Measurements from ENCODE around the gene OSBPL10. TPM values are rescaled to one million over a fixed set of nuclear protein-coding genes. Genes with fewer than 3 reads are reported as not detected.

The OSBPL10 gene
- total RNA-seq, 1 donor: 7.6 TPM

- H3K9me3 ChIP-seq (ENCODE audit: low read depth, low read length): no peaks in the 10 kb centered on the region
- H3K4me1 ChIP-seq (ENCODE audit: insufficient read depth, low read length): no peaks in the 10 kb centered on the region
- H3K4me3 ChIP-seq (ENCODE audit: low read length): no peak overlapping the region
- no peaks in the 10 kb centered on the region for H3K27me3 ChIP-seq (ENCODE audit: insufficient read depth, low read length)
Measured at GRCh38 chr3:31829826-31830426, 151.1 kb downstream of the OSBPL10 start.

DNA sequence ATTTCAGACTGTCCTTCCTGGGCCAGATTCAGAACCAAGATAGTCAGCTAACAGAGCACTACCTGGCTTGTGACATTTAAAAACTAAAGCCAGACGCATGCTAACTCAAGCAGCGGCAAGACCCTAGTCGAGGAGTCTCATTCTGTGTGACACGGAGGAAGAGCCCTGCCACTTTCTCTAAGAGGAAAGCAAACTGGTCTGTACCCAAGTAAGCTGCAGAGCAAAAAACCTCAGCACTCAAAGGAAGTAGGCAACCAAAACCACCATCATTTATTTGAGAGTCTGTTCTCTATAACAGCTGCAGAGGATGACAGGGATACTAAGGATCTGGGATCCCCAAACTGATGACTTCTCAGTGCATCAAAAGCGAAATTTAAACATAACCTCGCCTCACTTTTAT lies 152.1 kb downstream of the OSBPL10 start:
- no peak overlapping the region for H3K4me3 ChIP-seq (ENCODE audit: low read length)
- no peaks in the 10 kb centered on the region for H3K9me3 ChIP-seq (ENCODE audit: low read depth, low read length)
- no peaks in the 10 kb centered on the region for H3K27me3 ChIP-seq (ENCODE audit: insufficient read depth, low read length)
- H3K4me1 ChIP-seq (ENCODE audit: insufficient read depth, low read length): no peaks in the 10 kb centered on the region

DNA sequence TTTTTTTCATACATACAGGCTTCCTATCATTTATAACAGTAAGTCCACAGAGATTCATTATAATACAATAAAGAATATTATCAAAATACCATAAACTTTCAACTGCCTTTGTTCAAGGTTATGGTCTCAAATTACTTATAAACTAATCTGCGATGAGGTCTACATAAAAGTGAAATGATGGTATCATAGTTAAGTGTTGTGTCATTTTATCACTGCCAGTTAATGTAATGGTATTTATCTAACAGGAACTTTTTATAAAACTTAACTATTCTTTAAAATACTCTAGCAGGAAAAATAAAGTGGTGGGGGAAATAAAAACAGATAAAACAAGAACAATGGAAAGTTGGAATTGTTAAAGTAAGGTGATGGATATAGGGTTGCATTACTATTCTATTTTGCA lies 153.1 kb downstream of the OSBPL10 start:
- Histone ChIP-seq H3K4me1 (ENCODE audit: insufficient read depth, low read length) (no peaks in the 10 kb centered on the region), H3K27me3 (ENCODE audit: insufficient read depth, low read length) (no peaks in the 10 kb centered on the region)

GRCh38 chr3:31823184-31823583 lies 157.9 kb downstream of the OSBPL10 start:
- H3K4me3 ChIP-seq (ENCODE audit: low read length): no peak overlapping the region
- no peaks in the 10 kb centered on the region for H3K27me3 ChIP-seq (ENCODE audit: insufficient read depth, low read length)
- H3K9me3 ChIP-seq (ENCODE audit: low read depth, low read length): no peaks in the 10 kb centered on the region
- no peaks in the 10 kb centered on the region for H3K4me1 ChIP-seq (ENCODE audit: insufficient read depth, low read length)

More for the DNA sequence above, 153.1 kb downstream of the OSBPL10 start:
- Histone ChIP-seq H3K4me3 (ENCODE audit: low read length) (no peak overlapping the region), H3K9me3 (ENCODE audit: low read depth, low read length) (no peaks in the 10 kb centered on the region)

DNA sequence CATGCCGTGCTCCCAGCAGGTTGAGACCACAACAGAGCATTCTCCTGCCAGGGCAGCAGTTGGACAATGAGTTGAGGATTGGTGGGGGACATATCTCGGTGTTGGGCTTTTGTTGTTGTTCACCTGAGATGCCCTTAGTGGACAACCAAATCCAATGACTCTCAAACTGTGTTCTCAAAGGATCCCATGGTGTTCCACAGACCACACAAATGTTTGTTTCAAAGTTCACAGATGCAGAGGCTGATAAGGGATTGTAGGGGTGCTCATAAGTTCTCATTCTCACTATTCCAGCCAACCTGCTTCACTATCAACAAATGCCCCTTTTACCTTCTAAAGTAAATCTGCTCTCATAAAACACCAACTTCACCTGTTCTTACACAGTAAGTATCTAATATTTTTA lies 159.9 kb downstream of the OSBPL10 start:
- Histone ChIP-seq H3K27me3 (ENCODE audit: insufficient read depth, low read length) (no peaks in the 10 kb centered on the region), H3K9me3 (ENCODE audit: low read depth, low read length) (no peaks in the 10 kb centered on the region), H3K4me1 (ENCODE audit: insufficient read depth, low read length) (no peaks in the 10 kb centered on the region), H3K4me3 (ENCODE audit: low read length) (no peak overlapping the region)

- Histone ChIP-seq H3K9me3 (ENCODE audit: low read depth, low read length) (no peaks in the 10 kb centered on the region), H3K27me3 (ENCODE audit: insufficient read depth, low read length) (no peaks in the 10 kb centered on the region), H3K4me3 (ENCODE audit: low read length) (no peak overlapping the region), H3K4me1 (ENCODE audit: insufficient read depth, low read length) (no peaks in the 10 kb centered on the region)
Measured at GRCh38 chr3:31819441-31819840, 161.6 kb downstream of the OSBPL10 start.

- no peak overlapping the region for H3K4me3 ChIP-seq (ENCODE audit: low read length)
- no peaks in the 10 kb centered on the region for H3K4me1 ChIP-seq (ENCODE audit: insufficient read depth, low read length)
- no peaks in the 10 kb centered on the region for H3K9me3 ChIP-seq (ENCODE audit: low read depth, low read length)
- H3K27me3 ChIP-seq (ENCODE audit: insufficient read depth, low read length): no peaks in the 10 kb centered on the region
Measured at GRCh38 chr3:31817411-31817966, 163.6 kb downstream of the OSBPL10 start.

DNA sequence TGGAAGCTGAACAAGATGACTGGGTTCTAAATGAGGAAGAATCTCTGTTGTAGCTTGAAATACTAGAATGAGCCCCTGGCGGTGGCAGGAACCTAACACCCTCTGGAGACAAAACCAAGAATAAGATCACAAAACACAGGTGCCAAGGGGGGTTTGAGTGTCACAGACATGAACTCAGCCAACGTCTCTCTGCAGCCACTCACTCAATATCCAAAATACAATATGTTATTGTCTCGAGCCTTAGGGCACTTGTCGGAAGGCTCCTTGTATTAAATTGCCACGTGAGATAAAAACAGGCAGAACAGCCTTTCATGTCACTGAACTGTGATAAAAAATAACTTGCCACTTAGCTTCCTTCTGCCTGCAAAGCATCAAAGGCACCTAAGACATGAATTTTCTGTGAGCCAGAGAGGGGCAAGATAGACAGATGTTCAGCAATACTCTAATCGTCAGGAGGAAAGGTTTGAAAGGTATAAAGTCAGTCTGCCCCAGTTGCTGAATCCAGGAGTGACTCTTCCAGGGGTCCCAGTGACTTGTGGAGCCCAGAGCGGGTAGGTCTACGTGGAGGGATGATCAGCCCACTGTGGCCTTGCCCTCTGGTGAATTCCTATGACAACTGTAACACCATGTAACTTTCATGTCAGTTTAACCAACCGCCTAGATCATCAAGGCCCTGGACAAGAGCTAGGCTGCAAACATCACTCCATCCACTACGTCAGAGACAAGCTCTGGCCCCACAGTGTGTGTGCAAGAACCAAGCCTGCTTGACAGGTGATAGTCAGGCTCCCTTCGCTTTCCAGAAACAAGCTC lies 165.2 kb downstream of the OSBPL10 start:
- Histone ChIP-seq H3K4me1 (ENCODE audit: insufficient read depth, low read length) (no peaks in the 10 kb centered on the region), H3K27me3 (ENCODE audit: insufficient read depth, low read length) (no peaks in the 10 kb centered on the region), H3K4me3 (ENCODE audit: low read length) (no peak overlapping the region), H3K9me3 (ENCODE audit: low read depth, low read length) (no peaks in the 10 kb centered on the region)

DNA sequence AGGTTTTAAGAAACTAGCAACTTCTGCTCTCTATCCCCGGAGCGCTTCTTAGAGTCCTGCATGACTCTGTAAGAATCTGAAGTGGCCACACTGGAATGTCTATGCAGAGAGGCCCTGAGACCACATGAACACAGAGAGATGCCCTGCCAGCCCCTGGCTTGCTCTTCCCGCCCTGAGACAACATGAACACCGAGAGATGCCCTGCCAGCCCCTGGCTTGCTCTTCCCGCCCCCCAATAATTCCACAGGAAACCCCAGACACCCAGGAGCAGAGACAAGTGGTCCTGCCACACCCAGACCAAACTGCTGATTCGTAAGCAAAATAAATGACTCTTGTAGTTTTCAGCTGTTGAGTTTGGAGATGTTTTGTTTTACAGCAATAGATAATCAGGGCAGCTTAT lies 166.1 kb downstream of the OSBPL10 start:
- no peaks in the 10 kb centered on the region for H3K4me1 ChIP-seq (ENCODE audit: insufficient read depth, low read length)
- H3K9me3 ChIP-seq (ENCODE audit: low read depth, low read length): no peaks in the 10 kb centered on the region
- no peak overlapping the region for H3K4me3 ChIP-seq (ENCODE audit: low read length)
- no peaks in the 10 kb centered on the region for H3K27me3 ChIP-seq (ENCODE audit: insufficient read depth, low read length)

DNA sequence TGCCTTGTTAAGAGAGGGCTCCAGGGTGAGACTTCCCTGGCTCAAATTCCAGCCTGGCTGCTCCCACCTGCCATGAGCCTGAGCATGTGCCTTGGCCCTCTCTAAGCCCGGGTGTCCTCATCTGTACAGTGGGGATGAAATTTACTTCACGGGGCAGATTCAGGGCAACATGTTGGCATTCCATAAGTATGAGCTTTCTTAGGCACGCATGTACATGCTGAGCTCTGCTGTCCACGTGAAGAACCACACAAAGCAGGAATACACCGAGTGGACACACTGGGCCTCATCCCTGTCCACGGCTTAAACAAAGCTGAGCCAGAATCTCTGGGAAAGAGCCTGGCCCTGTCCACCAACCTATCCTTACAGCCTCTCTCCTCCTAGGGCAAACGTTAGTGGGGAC lies 167.4 kb downstream of the OSBPL10 start:
- Histone ChIP-seq H3K9me3 (ENCODE audit: low read depth, low read length) (no peaks in the 10 kb centered on the region), H3K4me3 (ENCODE audit: low read length) (no peak overlapping the region), H3K4me1 (ENCODE audit: insufficient read depth, low read length) (no peaks in the 10 kb centered on the region), H3K27me3 (ENCODE audit: insufficient read depth, low read length) (no peaks in the 10 kb centered on the region)

DNA sequence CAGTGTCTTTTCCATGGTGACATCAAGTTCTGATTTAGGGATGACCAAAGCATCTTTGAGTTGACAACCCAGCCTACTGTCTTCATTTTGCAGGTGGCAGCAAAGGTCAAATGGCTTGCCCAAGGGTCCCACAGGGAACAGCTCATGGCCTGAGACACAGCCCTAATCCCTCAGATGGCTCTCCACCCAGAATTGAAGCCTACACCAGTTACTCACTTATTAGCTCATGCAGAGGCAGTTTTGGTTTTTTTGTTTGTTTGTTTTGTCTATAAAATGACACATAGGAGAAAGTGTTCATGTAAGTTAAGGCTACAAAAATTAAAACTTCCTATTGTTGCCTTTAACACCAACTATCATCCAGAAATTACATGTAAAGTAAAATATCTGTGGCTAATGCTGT lies 167.9 kb downstream of the OSBPL10 start:
- no peaks in the 10 kb centered on the region for H3K9me3 ChIP-seq (ENCODE audit: low read depth, low read length)
- no peak overlapping the region for H3K4me3 ChIP-seq (ENCODE audit: low read length)
- H3K27me3 ChIP-seq (ENCODE audit: insufficient read depth, low read length): no peaks in the 10 kb centered on the region
- no peaks in the 10 kb centered on the region for H3K4me1 ChIP-seq (ENCODE audit: insufficient read depth, low read length)

- H3K4me3 ChIP-seq (ENCODE audit: low read length): no peak overlapping the region
- H3K4me1 ChIP-seq (ENCODE audit: insufficient read depth, low read length): no peaks in the 10 kb centered on the region
- no peaks in the 10 kb centered on the region for H3K9me3 ChIP-seq (ENCODE audit: low read depth, low read length)
- no peaks in the 10 kb centered on the region for H3K27me3 ChIP-seq (ENCODE audit: insufficient read depth, low read length)
Measured at GRCh38 chr3:31810991-31811433, 170.1 kb downstream of the OSBPL10 start.

- H3K27me3 ChIP-seq (ENCODE audit: insufficient read depth, low read length): no peaks in the 10 kb centered on the region
- peaks cover under 1% of the 10 kb centered on the region for H3K4me1 ChIP-seq (ENCODE audit: insufficient read depth, low read length)
- no peaks in the 10 kb centered on the region for H3K9me3 ChIP-seq (ENCODE audit: low read depth, low read length)
- H3K4me3 ChIP-seq (ENCODE audit: low read length): no peak overlapping the region
Measured at GRCh38 chr3:31808143-31808720, 172.8 kb downstream of the OSBPL10 start.

- Histone ChIP-seq H3K27me3 (ENCODE audit: insufficient read depth, low read length) (no peaks in the 10 kb centered on the region), H3K9me3 (ENCODE audit: low read depth, low read length) (no peaks in the 10 kb centered on the region), H3K4me3 (ENCODE audit: low read length) (no peak overlapping the region), H3K4me1 (ENCODE audit: insufficient read depth, low read length) (peaks cover 12% of the 10 kb centered on the region)
Measured at GRCh38 chr3:31804251-31805051, 176.6 kb downstream of the OSBPL10 start.
